ENCODE results near the gene MYH11.

GRCh38 chr16:15825750-15826305 lies 31.0 kb downstream of the MYH11 start:
- TF ChIP-seq, protein P1, sequence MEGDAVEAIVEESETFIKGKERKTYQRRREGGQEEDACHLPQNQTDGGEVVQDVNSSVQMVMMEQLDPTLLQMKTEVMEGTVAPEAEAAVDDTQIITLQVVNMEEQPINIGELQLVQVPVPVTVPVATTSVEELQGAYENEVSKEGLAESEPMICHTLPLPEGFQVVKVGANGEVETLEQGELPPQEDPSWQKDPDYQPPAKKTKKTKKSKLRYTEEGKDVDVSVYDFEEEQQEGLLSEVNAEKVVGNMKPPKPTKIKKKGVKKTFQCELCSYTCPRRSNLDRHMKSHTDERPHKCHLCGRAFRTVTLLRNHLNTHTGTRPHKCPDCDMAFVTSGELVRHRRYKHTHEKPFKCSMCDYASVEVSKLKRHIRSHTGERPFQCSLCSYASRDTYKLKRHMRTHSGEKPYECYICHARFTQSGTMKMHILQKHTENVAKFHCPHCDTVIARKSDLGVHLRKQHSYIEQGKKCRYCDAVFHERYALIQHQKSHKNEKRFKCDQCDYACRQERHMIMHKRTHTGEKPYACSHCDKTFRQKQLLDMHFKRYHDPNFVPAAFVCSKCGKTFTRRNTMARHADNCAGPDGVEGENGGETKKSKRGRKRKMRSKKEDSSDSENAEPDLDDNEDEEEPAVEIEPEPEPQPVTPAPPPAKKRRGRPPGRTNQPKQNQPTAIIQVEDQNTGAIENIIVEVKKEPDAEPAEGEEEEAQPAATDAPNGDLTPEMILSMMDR (conservative IDR thresholded peaks at IDR 0.05; ENCODE audit: low read depth, low read length): no peak
- no peak for TF ChIP-seq EZH2 (IDR thresholded peaks at IDR 0.05; ENCODE audit: borderline replicate concordance, low read depth, low read length, poor library complexity, severe bottlenecking)

Measured in A673 (cell line).